Neural cell (in vitro differentiated cells): ENCODE data around the gene ANAPC15. TPM values are rescaled to one million over a fixed set of nuclear protein-coding genes. Genes with fewer than 3 reads are reported as not detected.

Experiments used
- H2AFZ ChIP-seq: fragments of 200-600, 300-800 bp; sonication (generic), shearing (Covaris generic); 2 replicates; pipeline ENCODE4 v1.6.0; 2014; ENCODE audit warnings: low read depth, mild to moderate bottlenecking, antibody characterized with exemption, low read length, moderate library complexity
- H3F3A ChIP-seq: fragments of 200-600 bp; shearing (Covaris generic); 2 replicates; pipeline ENCODE4 v1.6.1; 2016; ENCODE audit warnings: mild to moderate bottlenecking, moderate library complexity, mixed read lengths, antibody characterized with exemption, low read length; ENCODE audit not compliant: insufficient read depth, poor library complexity, severe bottlenecking
- H3K27ac ChIP-seq: fragments of 200-600, 300-800 bp; sonication (generic), shearing (Covaris generic); 2 replicates; pipeline ENCODE4 v1.5.1; 2014; ENCODE audit warnings: mild to moderate bottlenecking, low read length, moderate library complexity
- H3K27me3 ChIP-seq: fragments of 300-800, 200-600 bp; sonication (generic), shearing (Covaris generic); 2 replicates; pipeline ENCODE4 v1.6.0; 2014; ENCODE audit warnings: mild to moderate bottlenecking, low read depth, low read length, moderate library complexity; ENCODE audit not compliant: insufficient read depth
- H3K36me3 ChIP-seq: fragments of 300-800, 200-600 bp; sonication (generic), shearing (Covaris generic); 2 replicates; pipeline ENCODE4 v1.5.1; 2014; ENCODE audit warnings: mild to moderate bottlenecking, antibody characterized with exemption, low read length, moderate library complexity; ENCODE audit not compliant: insufficient read depth
- H3K4me2 ChIP-seq: fragments of 300-800, 200-600 bp; sonication (generic), shearing (Covaris generic); 2 replicates; pipeline ENCODE4 v1.6.0; 2014; ENCODE audit warnings: mild to moderate bottlenecking, low read length
- H3K4me3 ChIP-seq: fragments of 300-800, 200-600 bp; sonication (generic), shearing (Covaris generic); 2 replicates; pipeline ENCODE4 v1.5.1; 2014; ENCODE audit warnings: mild to moderate bottlenecking, low read length, moderate library complexity
- H3K79me2 ChIP-seq: fragments of 200-600 bp; shearing (Covaris generic); replicated peaks from 2 replicates; pipeline ENCODE4 v1.6.0; 2014; ENCODE audit warnings: mild to moderate bottlenecking, low read length, moderate library complexity; ENCODE audit not compliant: insufficient read depth
- H3K9ac ChIP-seq: fragments of 300-800, 200-600 bp; sonication (generic), shearing (Covaris generic); 2 replicates; pipeline ENCODE4 v1.6.1; 2016; ENCODE audit warnings: mild to moderate bottlenecking, low read length, mixed read lengths
- H3K9me2 ChIP-seq: fragments of 200-600 bp; shearing (Covaris generic); 2 replicates; pipeline ENCODE4 v1.6.1; 2016; ENCODE audit warnings: mild to moderate bottlenecking, low read length, mixed read lengths; ENCODE audit not compliant: insufficient read depth
- H3K9me3 ChIP-seq: fragments of 200-600, 300-800 bp; sonication (generic), shearing (Covaris generic); 2 replicates; pipeline ENCODE4 v1.6.1; 2016; ENCODE audit warnings: mild to moderate bottlenecking, mixed run types, low read length, moderate library complexity, mixed read lengths
- H4K20me1 ChIP-seq: fragments of 200-600 bp; shearing (Covaris generic); 2 replicates; pipeline ENCODE4 v1.6.1; 2016; ENCODE audit warnings: mild to moderate bottlenecking, mixed run types; ENCODE audit not compliant: insufficient read depth
- CTCF ChIP-seq: fragments of 450-650 bp; IDR thresholded peaks from 2 replicates; pipeline ENCODE4 v1.5.1; 2014; ENCODE audit warnings: antibody characterized with exemption, mild to moderate bottlenecking, moderate library complexity; ENCODE audit not compliant: poor library complexity, severe bottlenecking
- EP300 ChIP-seq: fragments of 450-650 bp; conservative IDR thresholded peaks from 2 replicates; pipeline ENCODE4 v1.6.1; 2014; ENCODE audit warnings: antibody characterized with exemption, mild to moderate bottlenecking, moderate library complexity; ENCODE audit not compliant: poor library complexity, severe bottlenecking
- EZH2 ChIP-seq: fragments of 200-600, 300-800 bp; shearing (Covaris generic), sonication (generic); IDR thresholded peaks from 2 replicates; pipeline ENCODE4 v1.6.1; 2014; ENCODE audit warnings: antibody characterized with exemption, low read length, borderline replicate concordance, mild to moderate bottlenecking; ENCODE audit not compliant: insufficient read depth, poor library complexity, severe bottlenecking
- MXI1 ChIP-seq: fragments of 450-650 bp; conservative IDR thresholded peaks from 2 replicates; pipeline ENCODE4 v1.6.1; 2014; ENCODE audit warnings: antibody characterized with exemption, mild to moderate bottlenecking; ENCODE audit not compliant: poor library complexity, severe bottlenecking
- POLR2AphosphoS5 ChIP-seq: IDR thresholded peaks from 2 replicates; pipeline ENCODE4 v1.6.1; 2012
- RAD21 ChIP-seq: fragments of 450-650 bp; conservative IDR thresholded peaks from 2 replicates; pipeline ENCODE4 v1.6.1; 2014; ENCODE audit warnings: antibody characterized with exemption, mild to moderate bottlenecking, moderate library complexity
- REST ChIP-seq: IDR thresholded peaks from 2 replicates; pipeline ENCODE4 v1.6.1; 2012; ENCODE audit warnings: borderline replicate concordance
- SMC3 ChIP-seq: fragments of 450-650 bp; conservative IDR thresholded peaks from 2 replicates; pipeline ENCODE4 v1.6.1; 2014; ENCODE audit warnings: antibody characterized with exemption, mild to moderate bottlenecking, moderate library complexity; ENCODE audit not compliant: poor library complexity
- TAF1 ChIP-seq: IDR thresholded peaks from 2 replicates; pipeline ENCODE4 v1.6.1; 2012; ENCODE audit warnings: low read depth
- polyA plus RNA-seq: library from polyadenylated mRNA; depleted of rRNA; stranded (reverse); fragments of >200 nt; gene quantifications from 2 replicates; pipeline ENCODE4 v1.2.3, GENCODE V29; 2014

Gene ANAPC15
- polyA plus RNA-seq, 1 donor from 2014 or later: 64.6 TPM

DNA sequence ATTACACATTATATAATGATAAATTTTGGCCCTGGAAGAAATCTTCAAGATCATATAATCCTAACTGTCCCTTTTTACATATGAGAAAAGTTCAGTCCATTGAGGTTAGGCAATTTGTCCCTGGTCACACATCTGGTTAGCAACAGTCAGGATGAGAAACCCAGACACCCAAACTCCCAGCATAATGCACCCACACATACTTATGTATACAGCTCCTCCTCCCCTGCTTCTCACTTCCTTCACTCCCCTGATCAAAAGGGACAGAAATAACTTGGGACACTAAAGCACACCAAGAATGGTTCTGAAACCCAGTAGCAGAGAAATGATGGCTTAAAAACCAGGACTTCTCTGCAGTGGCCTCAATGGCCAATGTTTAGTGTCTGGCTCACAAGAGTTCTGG lies 43.3 kb downstream of the ANAPC15 start:
- H3K9me3 ChIP-seq: no peaks in the 10 kb centered on the region
- no peaks in the 10 kb centered on the region for H3K36me3 ChIP-seq
- no peaks in the 10 kb centered on the region for H3K9me2 ChIP-seq
- TF ChIP-seq EP300 (no peak), MXI1 (no peak), POLR2AphosphoS5 (no peak)
- H3K4me2 ChIP-seq: no peak overlapping the region
- H3K9ac ChIP-seq: no peak overlapping the region
- no peak overlapping the region for H3K4me3 ChIP-seq
- peaks cover 25% of the 10 kb centered on the region for H3K79me2 ChIP-seq
- no peaks in the 10 kb centered on the region for H4K20me1 ChIP-seq
- no peak overlapping the region for H2AFZ ChIP-seq
- no peak overlapping the region for H3K27ac ChIP-seq
- H3F3A ChIP-seq: no peaks in the 10 kb centered on the region
- H3K27me3 ChIP-seq: no peaks in the 10 kb centered on the region

DNA sequence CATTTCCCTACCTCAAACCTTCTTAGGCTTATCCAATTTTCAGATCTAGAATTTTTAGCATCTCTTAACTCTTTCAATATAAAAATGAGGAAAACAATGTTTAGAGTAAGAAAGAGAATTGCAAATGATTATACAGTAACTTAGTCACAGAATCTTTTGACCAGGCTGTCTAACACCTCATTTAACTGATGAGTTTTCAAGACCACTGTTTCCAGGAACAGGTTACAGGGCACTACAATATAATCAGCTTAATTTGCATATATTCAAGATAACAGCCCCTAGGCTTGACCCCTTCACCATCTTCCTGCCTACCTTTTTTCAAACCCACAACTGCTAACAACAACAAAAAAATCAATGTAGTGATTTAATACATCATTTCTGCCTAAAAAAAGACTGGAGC lies 44.8 kb downstream of the ANAPC15 start:
- H3K9me2 ChIP-seq: no peaks in the 10 kb centered on the region
- no peaks in the 10 kb centered on the region for H3K9me3 ChIP-seq
- H3F3A ChIP-seq: no peaks in the 10 kb centered on the region
- no peak overlapping the region for H3K27ac ChIP-seq
- no peaks in the 10 kb centered on the region for H3K27me3 ChIP-seq
- no peaks in the 10 kb centered on the region for H3K36me3 ChIP-seq
- peaks cover 15% of the 10 kb centered on the region for H3K79me2 ChIP-seq
- no peaks in the 10 kb centered on the region for H4K20me1 ChIP-seq
- H3K4me3 ChIP-seq: no peak overlapping the region
- H3K9ac ChIP-seq: no peak overlapping the region
- H2AFZ ChIP-seq: no peak overlapping the region
- no peak for TF ChIP-seq RAD21
- no peak for TF ChIP-seq EZH2
- no peak for TF ChIP-seq MXI1
- no peak for TF ChIP-seq TAF1
- no peak for TF ChIP-seq CTCF
- TF ChIP-seq REST: no peak
- TF ChIP-seq POLR2AphosphoS5: no peak
- no peak for TF ChIP-seq EP300
- no peak for TF ChIP-seq SMC3
- no peak overlapping the region for H3K4me2 ChIP-seq

- H3K27me3 ChIP-seq: no peaks in the 10 kb centered on the region
- no peaks in the 10 kb centered on the region for H4K20me1 ChIP-seq
- H3K9me2 ChIP-seq: no peaks in the 10 kb centered on the region
- no peak for TF ChIP-seq SMC3
- H2AFZ ChIP-seq: no peak overlapping the region
- H3K4me2 ChIP-seq: no peak overlapping the region
- H3K9ac ChIP-seq: no peak overlapping the region
- H3F3A ChIP-seq: no peaks in the 10 kb centered on the region
- peaks cover 12% of the 10 kb centered on the region for H3K79me2 ChIP-seq
- H3K9me3 ChIP-seq: no peaks in the 10 kb centered on the region
- H3K4me3 ChIP-seq: no peak overlapping the region
- no peak overlapping the region for H3K27ac ChIP-seq
- H3K36me3 ChIP-seq: no peaks in the 10 kb centered on the region
Measured at GRCh38 chr11:72067266-72067665, 45.2 kb downstream of the ANAPC15 start.
